GM21576 (cell line): ENCODE results near the gene TGFB2.
"Not testable (repeated sequence)": the region's sequence is repeated elsewhere in the genome, so short reads cannot be mapped to it uniquely, and the experiment has no call there.

Source experiments
- ATAC-seq: cut with Tn5 transposase; IDR thresholded peaks from one replicate; pipeline ENCODE4 v1.9.1; 2021; ENCODE audit warnings: mild to moderate bottlenecking, moderate library complexity; ENCODE audit not compliant: unreplicated experiment

Gene TGFB2

GRCh38 chr1:218344814-218345672 lies at the start of gene TGFB2:
Gene TGFB2, plus strand, starts transcription at chr1:218345336. Its CDS starts 1,366 bp downstream, at chr1:218346702.
- ATAC-seq, result peak; percentile 38

- ATAC-seq, result no peak
Observed at GRCh38 chr1:218296162-218296561, 49.0 kb upstream of the TGFB2 start.

GRCh38 chr1:218297461-218297860 lies 47.7 kb upstream of the TGFB2 start:
- ATAC-seq, result no peak

- ATAC-seq, result no peak
Observed at GRCh38 chr1:218297867-218298266, 47.3 kb upstream of the TGFB2 start.

GRCh38 chr1:218298398-218298797 lies 46.7 kb upstream of the TGFB2 start:
- no peak for ATAC-seq

- ATAC-seq, result no peak
Observed at GRCh38 chr1:218299416-218299815, 45.7 kb upstream of the TGFB2 start.

GRCh38 chr1:218301217-218301616 lies 43.9 kb upstream of the TGFB2 start:
- ATAC-seq, result no peak

- no peak for ATAC-seq
Observed at GRCh38 chr1:218302155-218302554, 43.0 kb upstream of the TGFB2 start.

- no peak for ATAC-seq
Observed at GRCh38 chr1:218303176-218303879, 41.8 kb upstream of the TGFB2 start.

GRCh38 chr1:218304281-218305039 lies 40.7 kb upstream of the TGFB2 start:
- no peak for ATAC-seq

GRCh38 chr1:218305472-218306064 lies 39.6 kb upstream of the TGFB2 start:
- ATAC-seq, result no peak

GRCh38 chr1:218312509-218312908 lies 32.6 kb upstream of the TGFB2 start:
- ATAC-seq, result no peak

GRCh38 chr1:218314316-218314715 lies 30.8 kb upstream of the TGFB2 start:
- no peak for ATAC-seq

GRCh38 chr1:218315638-218316037 lies 29.5 kb upstream of the TGFB2 start:
- ATAC-seq, result no peak

GRCh38 chr1:218317061-218317460 lies 28.1 kb upstream of the TGFB2 start:
- no peak for ATAC-seq

- not testable (repeated sequence) for ATAC-seq
Observed at GRCh38 chr1:218320182-218320581, 25.0 kb upstream of the TGFB2 start.

- ATAC-seq, result no peak
Observed at GRCh38 chr1:218322762-218323161, 22.4 kb upstream of the TGFB2 start.

GRCh38 chr1:218323568-218324225 lies 21.4 kb upstream of the TGFB2 start:
- ATAC-seq, result no peak

GRCh38 chr1:218324226-218324580 lies 20.9 kb upstream of the TGFB2 start:
- ATAC-seq, result no peak

GRCh38 chr1:218328769-218329168 lies 16.4 kb upstream of the TGFB2 start:
- no peak for ATAC-seq
